ENCODE results near the gene BUB3. TPM values are rescaled to one million over a fixed set of nuclear protein-coding genes. Genes with fewer than 3 reads are reported as not detected.

Gene BUB3
- total and polyA plus RNA-seq, 2 of the 13 experiments (the other 11 are each of a cell fraction or from before 2014, with no cell fraction given), result 174 to 188 TPM

DNA sequence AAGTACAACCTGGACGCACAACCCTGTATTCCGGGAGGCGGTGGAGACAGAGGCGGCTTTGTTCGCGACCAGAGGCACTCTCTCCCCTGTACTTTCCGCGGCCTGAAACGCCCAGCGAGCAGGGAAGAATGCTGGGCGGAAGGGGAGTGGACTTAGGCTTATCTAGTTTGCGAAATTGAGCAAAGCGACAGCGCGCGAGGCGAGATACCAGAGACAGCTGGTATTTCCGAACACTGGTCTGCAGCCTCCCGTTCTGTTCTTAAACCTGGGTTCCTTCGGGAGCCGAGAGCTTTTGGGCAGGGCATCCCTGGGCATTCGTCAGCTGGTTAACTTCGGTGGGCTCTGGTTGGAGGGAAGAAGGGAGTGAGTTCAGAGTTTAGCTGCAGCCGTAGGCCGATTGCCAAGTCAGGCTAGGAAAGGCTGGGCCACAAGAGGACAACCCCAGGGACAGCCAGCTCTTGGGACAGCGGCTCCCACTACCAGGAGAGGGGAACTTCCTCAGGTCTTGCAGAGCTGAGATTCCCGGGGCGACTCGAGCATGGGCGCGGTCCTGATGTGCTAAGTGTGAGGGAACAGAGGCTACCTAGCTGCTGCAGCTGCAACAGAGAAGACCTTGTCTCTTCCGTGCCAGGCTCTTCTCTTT is 14.6 kb upstream of the BUB3 start (continued):
- TF ChIP-seq, protein P1, sequence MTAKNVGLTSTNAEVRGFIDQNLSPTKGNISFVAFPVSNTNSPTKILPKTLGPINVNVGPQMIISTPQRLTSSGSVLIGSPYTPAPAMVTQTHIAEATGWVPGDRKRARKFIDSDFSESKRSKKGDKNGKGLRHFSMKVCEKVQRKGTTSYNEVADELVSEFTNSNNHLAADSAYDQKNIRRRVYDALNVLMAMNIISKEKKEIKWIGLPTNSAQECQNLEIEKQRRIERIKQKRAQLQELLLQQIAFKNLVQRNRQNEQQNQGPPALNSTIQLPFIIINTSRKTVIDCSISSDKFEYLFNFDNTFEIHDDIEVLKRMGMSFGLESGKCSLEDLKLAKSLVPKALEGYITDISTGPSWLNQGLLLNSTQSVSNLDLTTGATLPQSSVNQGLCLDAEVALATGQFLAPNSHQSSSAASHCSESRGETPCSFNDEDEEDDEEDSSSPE (CRISPR knock-in tag; IDR thresholded peaks at IDR 0.05), result peak; percentile 71
- TF ChIP-seq, protein P2, sequence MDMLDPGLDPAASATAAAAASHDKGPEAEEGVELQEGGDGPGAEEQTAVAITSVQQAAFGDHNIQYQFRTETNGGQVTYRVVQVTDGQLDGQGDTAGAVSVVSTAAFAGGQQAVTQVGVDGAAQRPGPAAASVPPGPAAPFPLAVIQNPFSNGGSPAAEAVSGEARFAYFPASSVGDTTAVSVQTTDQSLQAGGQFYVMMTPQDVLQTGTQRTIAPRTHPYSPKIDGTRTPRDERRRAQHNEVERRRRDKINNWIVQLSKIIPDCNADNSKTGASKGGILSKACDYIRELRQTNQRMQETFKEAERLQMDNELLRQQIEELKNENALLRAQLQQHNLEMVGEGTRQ (IDR thresholded peaks at IDR 0.05; ENCODE audit: low read depth, low read length), result no peak
- TF ChIP-seq, protein P2 (CRISPR knock-in tag; IDR thresholded peaks at IDR 0.05; ENCODE audit: borderline replicate concordance), result no peak
- TF ChIP-seq ZNF280D (CRISPR knock-in tag; IDR thresholded peaks at IDR 0.05), result 0 out of 2 replicates have a peak, but pooled peaks have one; percentile 62
- TF ChIP-seq ELF3 (CRISPR knock-in tag; IDR thresholded peaks at IDR 0.05), result peak; percentile 74
- TF ChIP-seq KLF9 (CRISPR knock-in tag; IDR thresholded peaks at IDR 0.05; ENCODE audit: low read depth), result no peak
- TF ChIP-seq ZBTB10 (CRISPR knock-in tag; IDR thresholded peaks at IDR 0.05; ENCODE audit: borderline replicate concordance), result no peak
- peak; percentile 89 for TF ChIP-seq CEBPG (CRISPR knock-in tag; IDR thresholded peaks at IDR 0.05)
- no peak for TF ChIP-seq TCF7L2 (IDR thresholded peaks at IDR 0.05; ENCODE audit: low read depth, low read length)
- peak; percentile 28; the same call in 1 of the 2 replicates for TF ChIP-seq SIN3A (IDR thresholded peaks at IDR 0.05; ENCODE audit: borderline replicate concordance, low read depth, low read length)
- peak; percentile 26; the same call in 1 of the 2 replicates for TF ChIP-seq HMG20B (CRISPR knock-in tag; conservative IDR thresholded peaks at IDR 0.05)
- TF ChIP-seq, protein P3, sequence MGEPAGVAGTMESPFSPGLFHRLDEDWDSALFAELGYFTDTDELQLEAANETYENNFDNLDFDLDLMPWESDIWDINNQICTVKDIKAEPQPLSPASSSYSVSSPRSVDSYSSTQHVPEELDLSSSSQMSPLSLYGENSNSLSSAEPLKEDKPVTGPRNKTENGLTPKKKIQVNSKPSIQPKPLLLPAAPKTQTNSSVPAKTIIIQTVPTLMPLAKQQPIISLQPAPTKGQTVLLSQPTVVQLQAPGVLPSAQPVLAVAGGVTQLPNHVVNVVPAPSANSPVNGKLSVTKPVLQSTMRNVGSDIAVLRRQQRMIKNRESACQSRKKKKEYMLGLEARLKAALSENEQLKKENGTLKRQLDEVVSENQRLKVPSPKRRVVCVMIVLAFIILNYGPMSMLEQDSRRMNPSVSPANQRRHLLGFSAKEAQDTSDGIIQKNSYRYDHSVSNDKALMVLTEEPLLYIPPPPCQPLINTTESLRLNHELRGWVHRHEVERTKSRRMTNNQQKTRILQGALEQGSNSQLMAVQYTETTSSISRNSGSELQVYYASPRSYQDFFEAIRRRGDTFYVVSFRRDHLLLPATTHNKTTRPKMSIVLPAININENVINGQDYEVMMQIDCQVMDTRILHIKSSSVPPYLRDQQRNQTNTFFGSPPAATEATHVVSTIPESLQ (CRISPR knock-in tag; conservative IDR thresholded peaks at IDR 0.05), result no peak
- peak; percentile 82 for TF ChIP-seq PHF21A (CRISPR knock-in tag; IDR thresholded peaks at IDR 0.05)
- peak; percentile 69 for TF ChIP-seq XRCC5 (optimal IDR thresholded peaks at IDR 0.05; ENCODE audit: low read length)
- TF ChIP-seq ZNF549 (CRISPR knock-in tag; IDR thresholded peaks at IDR 0.05), result no peak

Measured in HepG2 (cell line).